Neural cell (in vitro differentiated cells): ENCODE measurements around the gene GPRC5A. TPM values are rescaled to one million over a fixed set of nuclear protein-coding genes. Genes with fewer than 3 reads are reported as not detected.

Experiments used
- H2AFZ ChIP-seq: fragments of 200-600, 300-800 bp; sonication (generic), shearing (Covaris generic); 2 replicates; pipeline ENCODE4 v1.6.0; 2014; ENCODE audit warnings: low read depth, mild to moderate bottlenecking, antibody characterized with exemption, low read length, moderate library complexity
- H3F3A ChIP-seq: fragments of 200-600 bp; shearing (Covaris generic); 2 replicates; pipeline ENCODE4 v1.6.1; 2016; ENCODE audit warnings: mild to moderate bottlenecking, moderate library complexity, mixed read lengths, antibody characterized with exemption, low read length; ENCODE audit not compliant: insufficient read depth, poor library complexity, severe bottlenecking
- H3K27ac ChIP-seq: fragments of 200-600, 300-800 bp; sonication (generic), shearing (Covaris generic); 2 replicates; pipeline ENCODE4 v1.5.1; 2014; ENCODE audit warnings: mild to moderate bottlenecking, low read length, moderate library complexity
- H3K27me3 ChIP-seq: fragments of 300-800, 200-600 bp; sonication (generic), shearing (Covaris generic); 2 replicates; pipeline ENCODE4 v1.6.0; 2014; ENCODE audit warnings: mild to moderate bottlenecking, low read depth, low read length, moderate library complexity; ENCODE audit not compliant: insufficient read depth
- H3K36me3 ChIP-seq: fragments of 300-800, 200-600 bp; sonication (generic), shearing (Covaris generic); 2 replicates; pipeline ENCODE4 v1.5.1; 2014; ENCODE audit warnings: mild to moderate bottlenecking, antibody characterized with exemption, low read length, moderate library complexity; ENCODE audit not compliant: insufficient read depth
- H3K4me2 ChIP-seq: fragments of 300-800, 200-600 bp; sonication (generic), shearing (Covaris generic); 2 replicates; pipeline ENCODE4 v1.6.0; 2014; ENCODE audit warnings: mild to moderate bottlenecking, low read length
- H3K4me3 ChIP-seq: fragments of 300-800, 200-600 bp; sonication (generic), shearing (Covaris generic); 2 replicates; pipeline ENCODE4 v1.5.1; 2014; ENCODE audit warnings: mild to moderate bottlenecking, low read length, moderate library complexity
- H3K79me2 ChIP-seq: fragments of 200-600 bp; shearing (Covaris generic); replicated peaks from 2 replicates; pipeline ENCODE4 v1.6.0; 2014; ENCODE audit warnings: mild to moderate bottlenecking, low read length, moderate library complexity; ENCODE audit not compliant: insufficient read depth
- H3K9ac ChIP-seq: fragments of 300-800, 200-600 bp; sonication (generic), shearing (Covaris generic); 2 replicates; pipeline ENCODE4 v1.6.1; 2016; ENCODE audit warnings: mild to moderate bottlenecking, low read length, mixed read lengths
- H3K9me2 ChIP-seq: fragments of 200-600 bp; shearing (Covaris generic); 2 replicates; pipeline ENCODE4 v1.6.1; 2016; ENCODE audit warnings: mild to moderate bottlenecking, low read length, mixed read lengths; ENCODE audit not compliant: insufficient read depth
- H3K9me3 ChIP-seq: fragments of 200-600, 300-800 bp; sonication (generic), shearing (Covaris generic); 2 replicates; pipeline ENCODE4 v1.6.1; 2016; ENCODE audit warnings: mild to moderate bottlenecking, mixed run types, low read length, moderate library complexity, mixed read lengths
- H4K20me1 ChIP-seq: fragments of 200-600 bp; shearing (Covaris generic); 2 replicates; pipeline ENCODE4 v1.6.1; 2016; ENCODE audit warnings: mild to moderate bottlenecking, mixed run types; ENCODE audit not compliant: insufficient read depth
- EP300 ChIP-seq: fragments of 450-650 bp; conservative IDR thresholded peaks from 2 replicates; pipeline ENCODE4 v1.6.1; 2014; ENCODE audit warnings: antibody characterized with exemption, mild to moderate bottlenecking, moderate library complexity; ENCODE audit not compliant: poor library complexity, severe bottlenecking
- EZH2 ChIP-seq: fragments of 200-600, 300-800 bp; shearing (Covaris generic), sonication (generic); IDR thresholded peaks from 2 replicates; pipeline ENCODE4 v1.6.1; 2014; ENCODE audit warnings: antibody characterized with exemption, low read length, borderline replicate concordance, mild to moderate bottlenecking; ENCODE audit not compliant: insufficient read depth, poor library complexity, severe bottlenecking
- MXI1 ChIP-seq: fragments of 450-650 bp; conservative IDR thresholded peaks from 2 replicates; pipeline ENCODE4 v1.6.1; 2014; ENCODE audit warnings: antibody characterized with exemption, mild to moderate bottlenecking; ENCODE audit not compliant: poor library complexity, severe bottlenecking
- POLR2AphosphoS5 ChIP-seq: IDR thresholded peaks from 2 replicates; pipeline ENCODE4 v1.6.1; 2012
- RAD21 ChIP-seq: fragments of 450-650 bp; conservative IDR thresholded peaks from 2 replicates; pipeline ENCODE4 v1.6.1; 2014; ENCODE audit warnings: antibody characterized with exemption, mild to moderate bottlenecking, moderate library complexity
- SMC3 ChIP-seq: fragments of 450-650 bp; conservative IDR thresholded peaks from 2 replicates; pipeline ENCODE4 v1.6.1; 2014; ENCODE audit warnings: antibody characterized with exemption, mild to moderate bottlenecking, moderate library complexity; ENCODE audit not compliant: poor library complexity
- TAF1 ChIP-seq: IDR thresholded peaks from 2 replicates; pipeline ENCODE4 v1.6.1; 2012; ENCODE audit warnings: low read depth
- polyA plus RNA-seq: library from polyadenylated mRNA; depleted of rRNA; stranded (reverse); fragments of >200 nt; gene quantifications from 2 replicates; pipeline ENCODE4 v1.2.3, GENCODE V29; 2014
- TF ChIP-seq, protein P1 (sequence below): fragments of 450-650 bp; IDR thresholded peaks from 2 replicates; pipeline ENCODE4 v1.5.1; 2014; ENCODE audit warnings: antibody characterized with exemption, mild to moderate bottlenecking, moderate library complexity; ENCODE audit not compliant: poor library complexity, severe bottlenecking
- TF ChIP-seq, protein P2 (sequence below): IDR thresholded peaks from 2 replicates; pipeline ENCODE4 v1.6.1; 2012; ENCODE audit warnings: borderline replicate concordance

Gene GPRC5A
- polyA plus RNA-seq, 1 donor from 2014 or later = 0.09 TPM

DNA sequence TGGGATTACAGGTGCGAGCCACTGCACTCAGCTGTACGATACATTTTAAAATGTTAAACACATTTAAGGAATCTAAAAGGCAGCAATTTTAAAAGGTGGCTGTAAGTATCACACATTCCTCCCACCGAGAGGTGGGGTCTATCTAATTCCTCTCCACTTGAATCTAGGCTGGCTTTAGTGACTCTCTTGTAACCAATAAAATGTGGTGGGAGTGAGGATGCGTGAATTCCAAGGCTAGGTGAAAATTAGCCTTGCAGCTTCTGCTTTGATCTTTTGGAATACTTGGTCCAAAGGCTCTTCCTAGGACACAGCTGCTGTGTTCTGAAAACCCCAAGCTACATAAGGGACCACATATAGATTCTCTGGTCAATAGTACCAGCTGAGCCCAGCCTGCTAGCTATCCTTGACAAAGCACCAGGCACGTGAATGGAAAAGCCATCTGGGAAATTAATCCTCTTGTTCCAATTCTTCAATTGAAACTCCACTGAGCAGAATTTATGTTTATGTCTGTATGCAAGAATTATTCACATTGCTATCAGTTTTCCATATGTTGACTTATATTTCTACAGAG, 69.4 kb downstream of the GPRC5A start:
- TF ChIP-seq EZH2 (no peak), EP300 (no peak), TAF1 (no peak), SMC3 (no peak)
- TF ChIP-seq, protein P1, sequence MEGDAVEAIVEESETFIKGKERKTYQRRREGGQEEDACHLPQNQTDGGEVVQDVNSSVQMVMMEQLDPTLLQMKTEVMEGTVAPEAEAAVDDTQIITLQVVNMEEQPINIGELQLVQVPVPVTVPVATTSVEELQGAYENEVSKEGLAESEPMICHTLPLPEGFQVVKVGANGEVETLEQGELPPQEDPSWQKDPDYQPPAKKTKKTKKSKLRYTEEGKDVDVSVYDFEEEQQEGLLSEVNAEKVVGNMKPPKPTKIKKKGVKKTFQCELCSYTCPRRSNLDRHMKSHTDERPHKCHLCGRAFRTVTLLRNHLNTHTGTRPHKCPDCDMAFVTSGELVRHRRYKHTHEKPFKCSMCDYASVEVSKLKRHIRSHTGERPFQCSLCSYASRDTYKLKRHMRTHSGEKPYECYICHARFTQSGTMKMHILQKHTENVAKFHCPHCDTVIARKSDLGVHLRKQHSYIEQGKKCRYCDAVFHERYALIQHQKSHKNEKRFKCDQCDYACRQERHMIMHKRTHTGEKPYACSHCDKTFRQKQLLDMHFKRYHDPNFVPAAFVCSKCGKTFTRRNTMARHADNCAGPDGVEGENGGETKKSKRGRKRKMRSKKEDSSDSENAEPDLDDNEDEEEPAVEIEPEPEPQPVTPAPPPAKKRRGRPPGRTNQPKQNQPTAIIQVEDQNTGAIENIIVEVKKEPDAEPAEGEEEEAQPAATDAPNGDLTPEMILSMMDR = no peak
- H3K27ac ChIP-seq = no peak overlapping the region

DNA sequence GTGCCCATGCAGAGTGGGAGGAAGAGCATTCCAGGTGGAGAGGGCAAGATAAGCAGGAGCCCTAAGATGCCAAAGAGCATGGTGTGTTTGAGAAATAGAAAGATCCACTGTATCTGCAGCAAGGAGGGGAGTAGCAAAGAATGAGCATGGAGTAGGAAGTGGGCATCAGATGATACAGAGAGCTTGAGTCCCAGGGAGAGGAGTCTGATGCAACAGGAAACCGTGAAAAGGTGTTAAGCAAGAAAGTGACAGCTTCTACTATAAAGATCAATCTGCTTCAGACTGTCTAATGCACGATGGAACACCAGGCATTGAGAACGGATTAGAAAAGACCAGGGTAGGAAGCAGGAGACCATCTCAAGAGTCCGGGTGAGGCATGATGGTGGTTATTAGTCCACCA, 72.9 kb downstream of the GPRC5A start:
- H2AFZ ChIP-seq = no peak overlapping the region
- no peaks in the 10 kb centered on the region for H3K27me3 ChIP-seq
- H3K4me2 ChIP-seq = no peak overlapping the region
- H3K27ac ChIP-seq = no peak overlapping the region
- H3K4me3 ChIP-seq = no peak overlapping the region
- no peaks in the 10 kb centered on the region for H4K20me1 ChIP-seq
- H3F3A ChIP-seq = no peaks in the 10 kb centered on the region
- no peaks in the 10 kb centered on the region for H3K9me3 ChIP-seq
- H3K9me2 ChIP-seq = no peaks in the 10 kb centered on the region
- H3K36me3 ChIP-seq = no peaks in the 10 kb centered on the region
- TF ChIP-seq EP300 (no peak), EZH2 (no peak), TAF1 (no peak), RAD21 (no peak), MXI1 (no peak)
- no peak overlapping the region for H3K9ac ChIP-seq
- H3K79me2 ChIP-seq = no peaks in the 10 kb centered on the region

More for the DNA sequence above, 69.4 kb downstream of the GPRC5A start:
- no peaks in the 10 kb centered on the region for H3K27me3 ChIP-seq
- H3K36me3 ChIP-seq = no peaks in the 10 kb centered on the region
- no peak overlapping the region for H3K4me2 ChIP-seq
- no peak overlapping the region for H3K9ac ChIP-seq
- H3K9me2 ChIP-seq = no peaks in the 10 kb centered on the region
- H4K20me1 ChIP-seq = no peaks in the 10 kb centered on the region
- no peaks in the 10 kb centered on the region for H3F3A ChIP-seq
- H3K4me3 ChIP-seq = no peak overlapping the region
- no peaks in the 10 kb centered on the region for H3K9me3 ChIP-seq
- no peaks in the 10 kb centered on the region for H3K79me2 ChIP-seq
- H2AFZ ChIP-seq = no peak overlapping the region

DNA sequence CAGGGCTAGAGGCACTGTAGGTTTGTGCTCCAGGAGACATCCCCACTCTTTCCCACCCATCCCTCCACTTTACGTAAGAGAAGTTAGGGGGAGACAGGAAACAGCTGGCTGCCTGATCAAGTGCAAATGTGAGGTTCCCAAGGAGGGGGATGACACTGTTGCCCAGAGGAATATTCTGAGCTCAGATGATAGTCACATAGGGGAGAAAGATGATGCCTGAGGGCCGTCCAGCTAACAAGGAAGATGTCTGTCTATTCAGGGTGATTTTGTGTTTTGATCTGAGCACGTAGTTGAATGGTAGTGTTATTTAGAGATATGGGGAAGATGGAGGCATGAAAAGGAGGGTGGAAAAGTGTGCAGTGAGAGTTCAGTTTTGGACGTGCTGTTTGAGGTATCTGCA, 74.5 kb downstream of the GPRC5A start:
- H3K4me2 ChIP-seq = no peak overlapping the region
- H3K36me3 ChIP-seq = no peaks in the 10 kb centered on the region
- no peaks in the 10 kb centered on the region for H4K20me1 ChIP-seq
- no peaks in the 10 kb centered on the region for H3K9me2 ChIP-seq
- H3K27ac ChIP-seq = no peak overlapping the region
- H3F3A ChIP-seq = no peaks in the 10 kb centered on the region
- no peak overlapping the region for H3K4me3 ChIP-seq
- no peaks in the 10 kb centered on the region for H3K27me3 ChIP-seq
- H2AFZ ChIP-seq = no peak overlapping the region
- H3K79me2 ChIP-seq = no peaks in the 10 kb centered on the region
- no peak for TF ChIP-seq EZH2
- no peak for TF ChIP-seq RAD21
- TF ChIP-seq POLR2AphosphoS5 = no peak
- no peak for TF ChIP-seq TAF1
- no peak for TF ChIP-seq SMC3
- TF ChIP-seq, protein P2, sequence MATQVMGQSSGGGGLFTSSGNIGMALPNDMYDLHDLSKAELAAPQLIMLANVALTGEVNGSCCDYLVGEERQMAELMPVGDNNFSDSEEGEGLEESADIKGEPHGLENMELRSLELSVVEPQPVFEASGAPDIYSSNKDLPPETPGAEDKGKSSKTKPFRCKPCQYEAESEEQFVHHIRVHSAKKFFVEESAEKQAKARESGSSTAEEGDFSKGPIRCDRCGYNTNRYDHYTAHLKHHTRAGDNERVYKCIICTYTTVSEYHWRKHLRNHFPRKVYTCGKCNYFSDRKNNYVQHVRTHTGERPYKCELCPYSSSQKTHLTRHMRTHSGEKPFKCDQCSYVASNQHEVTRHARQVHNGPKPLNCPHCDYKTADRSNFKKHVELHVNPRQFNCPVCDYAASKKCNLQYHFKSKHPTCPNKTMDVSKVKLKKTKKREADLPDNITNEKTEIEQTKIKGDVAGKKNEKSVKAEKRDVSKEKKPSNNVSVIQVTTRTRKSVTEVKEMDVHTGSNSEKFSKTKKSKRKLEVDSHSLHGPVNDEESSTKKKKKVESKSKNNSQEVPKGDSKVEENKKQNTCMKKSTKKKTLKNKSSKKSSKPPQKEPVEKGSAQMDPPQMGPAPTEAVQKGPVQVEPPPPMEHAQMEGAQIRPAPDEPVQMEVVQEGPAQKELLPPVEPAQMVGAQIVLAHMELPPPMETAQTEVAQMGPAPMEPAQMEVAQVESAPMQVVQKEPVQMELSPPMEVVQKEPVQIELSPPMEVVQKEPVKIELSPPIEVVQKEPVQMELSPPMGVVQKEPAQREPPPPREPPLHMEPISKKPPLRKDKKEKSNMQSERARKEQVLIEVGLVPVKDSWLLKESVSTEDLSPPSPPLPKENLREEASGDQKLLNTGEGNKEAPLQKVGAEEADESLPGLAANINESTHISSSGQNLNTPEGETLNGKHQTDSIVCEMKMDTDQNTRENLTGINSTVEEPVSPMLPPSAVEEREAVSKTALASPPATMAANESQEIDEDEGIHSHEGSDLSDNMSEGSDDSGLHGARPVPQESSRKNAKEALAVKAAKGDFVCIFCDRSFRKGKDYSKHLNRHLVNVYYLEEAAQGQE = no peak
- no peak for TF ChIP-seq MXI1
- TF ChIP-seq, protein P1 = no peak
- TF ChIP-seq EP300 = no peak
- H3K9me3 ChIP-seq = no peaks in the 10 kb centered on the region
- H3K9ac ChIP-seq = no peak overlapping the region
